CD14-positive monocyte (primary cell): Measurements from ENCODE around the gene IGFBP7. TPM values are rescaled to one million over a fixed set of nuclear protein-coding genes. Genes with fewer than 3 reads are reported as not detected.

ENCODE experiments used
- DNase-seq, 3 donors: peaks; one replicate each; pipeline ENCODE4 v3.0.0-alpha.2; 2011 to 2022
- H2AFZ ChIP-seq: 2 replicates; pipeline ENCODE4 v1.6.0; 2012; ENCODE audit warnings: mild to moderate bottlenecking, low read depth, low read length, inconsistent platforms; ENCODE audit not compliant: insufficient read depth, poor library complexity, severe bottlenecking
- H3K27ac ChIP-seq, 2 donors: 1 replicate in 1 of 2; 2 replicates in 1 of 2; pipeline ENCODE4 v1.5.1; 2012 to 2013; ENCODE audit warnings: low read length in 2 of 2, control low read depth in 1 of 2, inconsistent platforms in 1 of 2, low read depth in 1 of 2, mild to moderate bottlenecking in 1 of 2
- H3K27me3 ChIP-seq, 2 donors: one replicate each; pipeline versions ENCODE4 v1.6.0 to v1.6.1; 2011 to 2013; ENCODE audit warnings: low read length in 2 of 2; ENCODE audit not compliant: control insufficient read depth in 2 of 2, insufficient read depth in 2 of 2
- H3K36me3 ChIP-seq, 2 donors: replicated peaks in 1 of 2; 1 replicate in 1 of 2; 2 replicates in 1 of 2; pipeline versions ENCODE4 v1.5.1 to v1.6.1; 2012 to 2013; ENCODE audit warnings: low read length in 2 of 2, control low read depth in 1 of 2, inconsistent platforms in 1 of 2, mild to moderate bottlenecking in 1 of 2; ENCODE audit not compliant: insufficient read depth in 2 of 2, control insufficient read depth in 1 of 2
- H3K4me1 ChIP-seq, 2 donors: 1 replicate in 1 of 2; 2 replicates in 1 of 2; pipeline versions ENCODE4 v1.5.1 to v1.6.1; 2012 to 2013; ENCODE audit warnings: low read length in 2 of 2, control low read depth in 1 of 2, inconsistent platforms in 1 of 2, mild to moderate bottlenecking in 1 of 2, moderate library complexity in 1 of 2; ENCODE audit not compliant: insufficient read depth in 2 of 2, control insufficient read depth in 1 of 2
- H3K4me2 ChIP-seq: replicated peaks from 2 replicates; pipeline ENCODE3; 2012; ENCODE audit warnings: low read length, moderate library complexity, mild to moderate bottlenecking; ENCODE audit not compliant: poor library complexity, severe bottlenecking; ENCODE audit errors: extremely low read depth
- H3K4me3 ChIP-seq, 3 experiments: fragments of 200-600 bp in 1 of 3; sonication (generic) in 1 of 3; replicated peaks in 1 of 3; 1 replicate in 2 of 3; 2 replicates in 1 of 3; pipeline ENCODE4 v1.5.1; 2011 to 2013; ENCODE audit warnings: low read length in 3 of 3, mild to moderate bottlenecking in 3 of 3, control low read depth in 2 of 3, low read depth in 2 of 3, inconsistent platforms in 1 of 3, moderate library complexity in 1 of 3
- H3K79me2 ChIP-seq: 2 replicates; pipeline ENCODE4 v1.6.0; 2012; ENCODE audit warnings: mild to moderate bottlenecking, control low read depth, inconsistent platforms, low read length, moderate library complexity; ENCODE audit not compliant: insufficient read depth
- H3K9ac ChIP-seq: 2 replicates; pipeline ENCODE4 v1.6.0; 2017; ENCODE audit warnings: low read length, mild to moderate bottlenecking; ENCODE audit not compliant: insufficient read depth, poor library complexity, severe bottlenecking
- H3K9me3 ChIP-seq, 2 donors: replicated peaks in 1 of 2; 1 replicate in 1 of 2; 2 replicates in 1 of 2; pipeline versions ENCODE4 v1.5.1 to v1.6.1; 2012 to 2013; ENCODE audit warnings: low read length in 2 of 2, control low read depth in 1 of 2; ENCODE audit not compliant: control insufficient read depth in 1 of 2, insufficient read depth in 1 of 2
- H4K20me1 ChIP-seq: 2 replicates; pipeline ENCODE4 v1.6.0; 2012; ENCODE audit warnings: mild to moderate bottlenecking, low read length, control low read depth, moderate library complexity; ENCODE audit not compliant: insufficient read depth
- H3K27ac Mint-ChIP-seq, 7 donors: one replicate each; pipeline ENCODE4 v1.8.0; 2020; ENCODE audit warnings: mild to moderate bottlenecking in 7 of 7, mixed read lengths in 7 of 7, moderate library complexity in 6 of 7, inconsistent platforms in 2 of 7
- H3K27me3 Mint-ChIP-seq, 3 donors: one replicate each; pipeline ENCODE4 v1.8.0; 2021 to 2022; ENCODE audit warnings: low read depth in 3 of 3, mild to moderate bottlenecking in 3 of 3, mixed read lengths in 3 of 3, moderate library complexity in 3 of 3, inconsistent platforms in 1 of 3
- H3K36me3 Mint-ChIP-seq, 2 donors: one replicate each; pipeline ENCODE4 v1.8.0; 2020; ENCODE audit warnings: mixed read lengths in 2 of 2, inconsistent platforms in 1 of 2, mild to moderate bottlenecking in 1 of 2
- H3K4me1 Mint-ChIP-seq: one replicate; pipeline ENCODE4 v1.8.0; 2020; ENCODE audit warnings: mild to moderate bottlenecking, mixed read lengths
- H3K4me3 Mint-ChIP-seq, 2 donors: one replicate each; pipeline ENCODE4 v1.8.0; 2020; ENCODE audit warnings: mild to moderate bottlenecking in 2 of 2, mixed read lengths in 2 of 2, moderate library complexity in 1 of 2
- H3K9me3 Mint-ChIP-seq, 7 donors: one replicate each; pipeline ENCODE4 v1.8.0; 2020 to 2022; ENCODE audit warnings: mixed read lengths in 7 of 7, mild to moderate bottlenecking in 6 of 7, moderate library complexity in 6 of 7, inconsistent platforms in 2 of 7
- WGBS: methylation state at CpG from one replicate; pipeline ENCODE4 v1.1.5; 2013; ENCODE audit warnings: missing lambda C conversion rate; ENCODE audit not compliant: insufficient coverage; 5-methylcytosine and 5-hydroxymethylcytosine counted together
- intact Hi-C, 2 donors: fragments of 100-400 bp; cut with micrococcal nuclease; formaldehyde crosslinking; loops; one replicate each; pipeline versions ENCODE4 v1.15.0 to v1.15.1; 2023
- polyA plus RNA-seq, 3 donors: library from polyadenylated mRNA; depleted of rRNA in 1 of 3; unstranded in 2 of 3; stranded (reverse) in 1 of 3; fragments of 300-500 nt in 2 of 3; fragments of >200 nt in 1 of 3; fragmentation: Illumina TruSeq in 2 of 3; gene quantifications; 1 replicate in 2 of 3; 2 replicates in 1 of 3; pipeline ENCODE4 v1.2.3, GENCODE V29; 2012 to 2021
- TF ChIP-seq, protein P1 (sequence below): fragments of 200-600 bp; IDR thresholded peaks from one replicate; pipeline ENCODE4 v1.8.0; 2022; ENCODE audit warnings: antibody characterized with exemption, mild to moderate bottlenecking

Gene IGFBP7
- polyA plus RNA-seq, 3 donors = 23.1 to 53.1 (median 46.9) TPM

DNA sequence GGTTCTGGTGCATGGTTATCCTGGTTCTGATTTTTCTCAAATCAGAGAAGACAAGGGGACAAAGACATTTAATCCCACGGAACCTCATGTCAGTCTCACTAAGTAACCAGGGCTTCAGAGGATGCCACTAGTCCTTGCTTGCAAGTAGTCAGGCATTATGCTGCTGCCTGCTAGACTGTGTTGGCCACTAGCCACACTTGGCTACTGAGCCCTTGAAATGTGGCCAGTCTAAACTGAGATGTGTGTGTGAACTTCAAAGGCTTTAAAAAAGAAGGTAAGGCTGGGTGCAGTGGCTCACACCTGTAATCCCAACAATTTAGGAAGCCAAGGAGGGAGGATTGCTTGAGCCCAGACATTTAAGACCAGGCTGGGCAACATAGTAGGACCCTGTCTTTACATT is 48.6 kb upstream of the IGFBP7 start:
- peaks cover 0 to 4% (median 2%) of the 10 kb centered on the region in 7 donors for H3K9me3 Mint-ChIP-seq

DNA sequence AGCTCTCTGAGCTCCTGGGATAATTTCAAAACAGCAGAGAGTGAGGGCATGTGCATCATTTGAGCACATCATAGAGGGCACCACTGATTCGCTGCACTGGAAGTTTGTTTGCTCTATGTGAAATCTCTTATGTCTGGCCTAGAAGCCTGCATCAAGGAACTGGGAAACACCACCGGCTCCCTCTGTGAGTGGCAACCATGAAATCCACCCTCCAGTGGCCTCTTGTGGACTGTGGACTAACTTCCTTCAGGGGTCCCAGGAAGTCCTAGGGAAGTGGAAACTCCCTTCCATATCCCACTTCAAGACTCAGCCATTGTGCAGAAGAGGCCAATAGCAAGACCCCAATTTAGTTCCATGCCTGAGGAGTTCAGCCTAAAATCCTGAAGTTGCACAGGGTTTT is 48.0 kb upstream of the IGFBP7 start:
- Histone ChIP-seq H3K27ac (no peak overlapping the region), H3K36me3 (no peaks in the 10 kb centered on the region), H3K4me3 (no peak overlapping the region), H3K9ac (no peak overlapping the region), H4K20me1 (no peaks in the 10 kb centered on the region), H3K9me3 (no peaks in the 10 kb centered on the region), H3K79me2 (no peaks in the 10 kb centered on the region), H3K4me2 (no peak overlapping the region), H3K4me1 (peaks cover 9 to 10% of the 10 kb centered on the region in 2 donors), H3K27me3 (no peaks in the 10 kb centered on the region), H2AFZ (no peak overlapping the region)
- H3K36me3 Mint-ChIP-seq = no peaks in the 10 kb centered on the region
- intact Hi-C loops = no loop called here
- TF ChIP-seq, protein P1, sequence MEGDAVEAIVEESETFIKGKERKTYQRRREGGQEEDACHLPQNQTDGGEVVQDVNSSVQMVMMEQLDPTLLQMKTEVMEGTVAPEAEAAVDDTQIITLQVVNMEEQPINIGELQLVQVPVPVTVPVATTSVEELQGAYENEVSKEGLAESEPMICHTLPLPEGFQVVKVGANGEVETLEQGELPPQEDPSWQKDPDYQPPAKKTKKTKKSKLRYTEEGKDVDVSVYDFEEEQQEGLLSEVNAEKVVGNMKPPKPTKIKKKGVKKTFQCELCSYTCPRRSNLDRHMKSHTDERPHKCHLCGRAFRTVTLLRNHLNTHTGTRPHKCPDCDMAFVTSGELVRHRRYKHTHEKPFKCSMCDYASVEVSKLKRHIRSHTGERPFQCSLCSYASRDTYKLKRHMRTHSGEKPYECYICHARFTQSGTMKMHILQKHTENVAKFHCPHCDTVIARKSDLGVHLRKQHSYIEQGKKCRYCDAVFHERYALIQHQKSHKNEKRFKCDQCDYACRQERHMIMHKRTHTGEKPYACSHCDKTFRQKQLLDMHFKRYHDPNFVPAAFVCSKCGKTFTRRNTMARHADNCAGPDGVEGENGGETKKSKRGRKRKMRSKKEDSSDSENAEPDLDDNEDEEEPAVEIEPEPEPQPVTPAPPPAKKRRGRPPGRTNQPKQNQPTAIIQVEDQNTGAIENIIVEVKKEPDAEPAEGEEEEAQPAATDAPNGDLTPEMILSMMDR = no peak
- H3K27ac Mint-ChIP-seq = no peak overlapping the region
- H3K4me1 Mint-ChIP-seq = peaks cover 23% of the 10 kb centered on the region
- WGBS = 100% methylated on average over 1 of the region's 2 CpGs
- peaks cover 0 to 5% (median 3%) of the 10 kb centered on the region in 3 donors for H3K27me3 Mint-ChIP-seq
- H3K9me3 Mint-ChIP-seq = peaks cover 0 to 4% (median 2%) of the 10 kb centered on the region in 7 donors
- no peak for DNase-seq
- no peak overlapping the region for H3K4me3 Mint-ChIP-seq

More for the DNA sequence above, 48.6 kb upstream of the IGFBP7 start:
- H3K9ac ChIP-seq = no peak overlapping the region
- no peak for DNase-seq
- Mint-ChIP-seq H3K4me1 (peaks cover 23% of the 10 kb centered on the region), H3K4me3 (no peak overlapping the region), H3K27me3 (peaks cover 0 to 7% (median 3%) of the 10 kb centered on the region in 3 donors), H3K36me3 (no peaks in the 10 kb centered on the region), H3K27ac (no peak overlapping the region)
- peaks cover 12 to 16% of the 10 kb centered on the region in 2 donors for H3K4me1 ChIP-seq
- 88% methylated on average over 1 of the region's 1 CpG for WGBS
- no peak overlapping the region for H3K4me2 ChIP-seq
- H3K27me3 ChIP-seq = no peaks in the 10 kb centered on the region
- no peaks in the 10 kb centered on the region for H4K20me1 ChIP-seq
- no peak overlapping the region for H3K27ac ChIP-seq
- intact Hi-C loops = no loop called here
- H2AFZ ChIP-seq = no peak overlapping the region
- TF ChIP-seq, protein P1 = no peak
- H3K4me3 ChIP-seq = no peak overlapping the region
- no peaks in the 10 kb centered on the region for H3K79me2 ChIP-seq
- H3K9me3 ChIP-seq = no peaks in the 10 kb centered on the region
- no peaks in the 10 kb centered on the region for H3K36me3 ChIP-seq
